Cardiac muscle cell (in vitro differentiated cells and primary cell): ENCODE results near the gene KRTAP26-1. TPM values are rescaled to one million over a fixed set of nuclear protein-coding genes. Genes with fewer than 3 reads are reported as not detected.
A peak's percentile ranks its signal among the peaks of the same experiment; 100 is the strongest.

Experiments
- DNase-seq, 2 donors: peaks; one replicate each; pipeline versions ENCODE4 v3.0.0 to v3.0.0-alpha.2; 2010 to 2017; ENCODE audit warnings: low read depth in 1 of 2, low spot score in 1 of 2
- H3K27ac ChIP-seq: fragments of 200-600 bp; sonication (generic); 2 replicates; pipeline ENCODE4 v1.5.1; 2016
- H3K27me3 ChIP-seq: fragments of 200-600 bp; sonication (generic); 2 replicates; pipeline ENCODE4 v1.6.0; 2016; ENCODE audit warnings: control low read depth
- H3K36me3 ChIP-seq: fragments of 200-600 bp; sonication (generic); 2 replicates; pipeline ENCODE4 v1.5.1; 2016; ENCODE audit warnings: control low read depth
- H3K4me1 ChIP-seq: fragments of 200-600 bp; sonication (generic); 2 replicates; pipeline ENCODE4 v1.8.1; 2017; ENCODE audit warnings: low read depth, mild to moderate bottlenecking, mixed run types
- H3K4me3 ChIP-seq: fragments of 200-600 bp; sonication (generic); 2 replicates; pipeline ENCODE4 v1.5.1; 2016; ENCODE audit warnings: mild to moderate bottlenecking
- H3K9me3 ChIP-seq: fragments of 200-600 bp; sonication (generic); 2 replicates; pipeline ENCODE4 v1.5.1; 2017; ENCODE audit warnings: low read depth, mild to moderate bottlenecking, control low read depth
- CTCF ChIP-seq: IDR thresholded peaks from 2 replicates; pipeline ENCODE4 v1.5.1; 2012; ENCODE audit warnings: low read depth, mild to moderate bottlenecking, low read length
- polyA plus RNA-seq: library from polyadenylated mRNA; unstranded; fragments of >200 nt; fragmentation: Nextera tagmentation; extraction: Ambion mirVana; gene quantifications from 2 replicates; pipeline ENCODE4 v1.2.1, GENCODE V29; 2016
- total RNA-seq: library from RNA; depleted of rRNA; stranded (reverse); fragments of >200 nt; gene quantifications from 2 replicates; pipeline ENCODE4 v1.2.3, GENCODE V29; 2016

KRTAP26-1 gene
- total and polyA plus RNA-seq, 2 experiments from 2014 or later = not detected

- no peak for DNase-seq
- Histone ChIP-seq H3K4me1 (no peaks in the 10 kb centered on the region), H3K27me3 (no peaks in the 10 kb centered on the region), H3K27ac (no peak within 1 kb of the TSS), H3K4me3 (no peak within 1 kb of the TSS), H3K36me3 (no peaks in the 10 kb centered on the region), H3K9me3 (no peaks in the 10 kb centered on the region)
- TF ChIP-seq CTCF = no peak
Measured at GRCh38 chr21:30337276-30337744, 17.2 kb upstream of the KRTAP26-1 start, which contains the start of gene KRTAP27-1. Gene KRTAP27-1, minus strand, starts transcription at chr21:30337694. Its CDS starts 26 bp downstream, at chr21:30337668.

GRCh38 chr21:30336596-30336995 is 16.5 kb upstream of the KRTAP26-1 start:
- no peak overlapping the region for H3K4me3 ChIP-seq
- H3K36me3 ChIP-seq = no peaks in the 10 kb centered on the region
- DNase-seq = peak in 1 of 2 donors; percentile 43
- no peaks in the 10 kb centered on the region for H3K4me1 ChIP-seq
- H3K27me3 ChIP-seq = no peaks in the 10 kb centered on the region
- H3K27ac ChIP-seq = no peak overlapping the region
- no peak for TF ChIP-seq CTCF
- H3K9me3 ChIP-seq = no peaks in the 10 kb centered on the region

- H3K4me3 ChIP-seq = no peak overlapping the region
- H3K27ac ChIP-seq = no peak overlapping the region
- no peaks in the 10 kb centered on the region for H3K27me3 ChIP-seq
- H3K36me3 ChIP-seq = no peaks in the 10 kb centered on the region
- H3K4me1 ChIP-seq = no peaks in the 10 kb centered on the region
- TF ChIP-seq CTCF = no peak
- no peak for DNase-seq
- no peaks in the 10 kb centered on the region for H3K9me3 ChIP-seq
Measured at GRCh38 chr21:30333736-30334135, 13.6 kb upstream of the KRTAP26-1 start.

- TF ChIP-seq CTCF = no peak
- H3K4me3 ChIP-seq = no peak overlapping the region
- no peaks in the 10 kb centered on the region for H3K27me3 ChIP-seq
- H3K36me3 ChIP-seq = no peaks in the 10 kb centered on the region
- no peaks in the 10 kb centered on the region for H3K9me3 ChIP-seq
- H3K27ac ChIP-seq = no peak overlapping the region
- no peaks in the 10 kb centered on the region for H3K4me1 ChIP-seq
- no peak for DNase-seq
Measured at GRCh38 chr21:30332681-30333080, 12.6 kb upstream of the KRTAP26-1 start.

GRCh38 chr21:30329203-30329875 is 9.2 kb upstream of the KRTAP26-1 start:
- Histone ChIP-seq H3K27me3 (no peaks in the 10 kb centered on the region), H3K4me3 (no peak overlapping the region)
- no peak for TF ChIP-seq CTCF

More at GRCh38 chr21:30329203-30329875, 9.2 kb upstream of the KRTAP26-1 start:
- no peaks in the 10 kb centered on the region for H3K9me3 ChIP-seq
- DNase-seq = no peak
- H3K36me3 ChIP-seq = no peaks in the 10 kb centered on the region
- H3K27ac ChIP-seq = no peak overlapping the region
- H3K4me1 ChIP-seq = no peaks in the 10 kb centered on the region
